Myocyte (in vitro differentiated cells): ENCODE measurements around the gene MSRB3. TPM values are rescaled to one million over a fixed set of nuclear protein-coding genes. Genes with fewer than 3 reads are reported as not detected.
A peak's percentile ranks its signal among the peaks of the same experiment; 100 is the strongest.
"Not testable (repeated sequence)": the region's sequence is repeated elsewhere in the genome, so short reads cannot be mapped to it uniquely, and the experiment has no call there.

ENCODE experiments used
- DNase-seq: peaks from one replicate; pipeline ENCODE4 v3.0.0-alpha.2; 2012; ENCODE audit warnings: low read depth
- total RNA-seq: library from RNA; depleted of rRNA; stranded (reverse); fragments of >200 nt; gene quantifications from 2 replicates; pipeline ENCODE4 v1.2.3, GENCODE V29; 2014

Gene MSRB3
- total RNA-seq, 1 donor from 2014 or later: 47.3 TPM

- DNase-seq: no peak
These were observed 8.9 kb downstream of the MSRB3 start for GRCh38 chr12:65287426-65287825.

DNA sequence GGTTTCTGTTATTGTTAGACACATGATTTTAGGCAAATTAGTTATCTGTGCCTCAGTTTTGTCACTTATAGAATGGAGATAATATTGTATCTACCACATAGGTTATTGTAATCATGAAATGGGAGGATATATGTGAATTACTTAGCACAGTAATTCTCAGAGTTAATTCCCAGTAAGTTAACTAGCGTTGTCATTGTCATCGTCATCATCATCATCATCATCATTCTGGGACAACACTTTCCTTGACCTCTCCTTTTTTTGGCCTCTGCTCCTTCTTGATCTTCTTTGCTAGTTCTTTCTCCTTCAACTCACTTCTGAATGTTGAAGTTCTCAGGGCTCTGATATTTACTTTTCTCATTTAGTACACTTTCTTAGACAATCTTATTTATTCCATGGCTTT, 13.8 kb downstream of the MSRB3 start:
- no peak for DNase-seq

- no peak for DNase-seq
These were observed 15.3 kb downstream of the MSRB3 start for GRCh38 chr12:65293735-65294134.

DNA sequence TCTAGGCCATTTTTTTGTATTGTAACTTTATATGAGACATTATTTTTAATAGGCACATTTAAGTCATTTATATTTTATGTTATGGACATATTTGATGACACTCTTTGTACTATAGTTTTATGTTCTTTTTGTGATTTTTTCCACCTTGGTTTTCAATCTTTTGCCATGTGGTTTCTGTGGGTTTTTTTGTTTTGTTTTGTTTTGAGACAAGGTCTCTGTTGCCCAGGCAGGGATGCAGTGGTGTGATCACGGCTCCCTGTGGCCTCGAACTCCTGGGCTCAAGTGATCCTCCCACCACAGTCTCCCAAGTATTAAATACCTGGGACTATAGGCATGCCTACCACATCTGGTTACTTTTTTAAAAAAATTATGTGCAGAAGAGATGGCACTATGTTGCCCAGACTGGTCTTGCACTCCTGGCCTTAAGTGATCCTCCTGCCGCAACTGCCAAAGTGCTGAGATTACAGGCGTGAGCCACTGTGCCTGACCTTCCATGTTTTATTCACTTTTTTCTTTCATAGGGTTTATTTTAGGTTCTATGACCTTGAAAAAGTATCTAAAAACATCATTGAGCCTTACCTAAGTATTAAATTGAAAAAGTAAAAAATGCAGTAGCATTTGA, 16.3 kb downstream of the MSRB3 start:
- no peak for DNase-seq

DNA sequence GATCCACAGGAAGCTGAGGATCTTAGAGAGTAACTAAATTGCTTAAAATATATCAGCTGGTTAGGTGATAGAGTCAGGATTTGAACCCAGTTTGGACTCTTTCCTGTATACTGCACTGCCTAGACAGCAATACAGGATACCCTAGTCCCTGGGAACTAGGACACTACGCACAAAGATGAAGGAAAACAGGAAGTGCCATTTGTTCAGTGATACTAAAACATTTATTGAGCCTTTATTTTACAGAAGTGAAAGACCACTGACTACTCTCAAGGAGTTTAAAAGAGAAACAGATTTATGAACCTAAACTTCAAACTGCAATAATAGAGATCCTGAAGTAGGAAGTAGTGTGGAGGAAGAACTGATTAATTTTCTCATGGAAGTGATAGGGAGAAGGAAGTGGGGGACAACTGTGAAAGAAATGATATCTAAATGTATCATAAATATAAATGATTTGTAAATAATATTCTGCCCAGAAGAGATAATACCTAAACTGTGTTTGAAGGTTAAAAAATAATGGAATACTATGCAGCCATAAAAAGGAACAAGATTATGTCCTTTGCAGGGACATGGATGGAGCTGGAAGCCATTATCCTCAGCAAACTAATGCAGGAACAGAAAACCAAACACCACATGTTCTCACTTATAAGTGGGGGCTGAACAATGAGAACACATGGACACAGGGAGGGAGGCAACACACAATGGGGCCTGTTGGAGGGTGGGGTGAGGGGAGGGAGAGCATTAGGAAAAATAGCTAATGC, 18.2 kb downstream of the MSRB3 start:
- no peak for DNase-seq

- DNase-seq: no peak
These were observed 21.6 kb downstream of the MSRB3 start for GRCh38 chr12:65300097-65300496.

DNA sequence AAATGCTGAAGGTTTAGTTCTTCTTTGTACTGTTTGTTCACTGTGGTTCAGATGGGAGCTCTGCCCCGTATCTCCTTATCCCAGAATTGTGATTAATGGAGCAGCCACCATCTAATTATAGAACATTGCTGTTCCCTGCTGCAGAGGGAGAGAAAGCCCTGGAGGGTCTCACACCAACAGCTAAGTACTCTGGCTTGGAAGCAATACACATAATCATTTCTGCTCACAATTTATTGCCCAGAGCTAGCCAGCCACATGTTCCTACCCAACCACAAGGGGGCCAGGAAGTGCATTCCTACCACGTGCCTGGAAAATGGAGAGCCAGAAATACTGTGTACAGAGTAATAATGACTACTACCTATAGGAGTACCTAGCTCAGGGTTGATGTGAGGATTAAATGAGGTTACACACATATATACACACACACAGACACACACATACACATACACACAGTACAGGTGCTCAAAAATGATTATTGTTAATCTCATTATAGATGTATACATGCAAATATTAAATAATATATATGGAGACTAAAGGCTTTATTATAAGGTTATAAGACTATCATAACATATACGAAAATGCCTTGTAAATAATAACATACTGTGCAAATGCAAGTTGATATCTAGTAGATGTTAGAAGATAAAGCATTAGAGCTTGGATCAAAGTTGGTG, 22.3 kb downstream of the MSRB3 start:
- peak; percentile 31 for DNase-seq

- no peak for DNase-seq
These were observed 24.4 kb downstream of the MSRB3 start for GRCh38 chr12:65302891-65303290.

GRCh38 chr12:65305346-65305950, 27.0 kb downstream of the MSRB3 start:
- DNase-seq: no peak

- DNase-seq: peak; percentile 47
These were observed 28.1 kb downstream of the MSRB3 start for GRCh38 chr12:65306366-65307168.

DNA sequence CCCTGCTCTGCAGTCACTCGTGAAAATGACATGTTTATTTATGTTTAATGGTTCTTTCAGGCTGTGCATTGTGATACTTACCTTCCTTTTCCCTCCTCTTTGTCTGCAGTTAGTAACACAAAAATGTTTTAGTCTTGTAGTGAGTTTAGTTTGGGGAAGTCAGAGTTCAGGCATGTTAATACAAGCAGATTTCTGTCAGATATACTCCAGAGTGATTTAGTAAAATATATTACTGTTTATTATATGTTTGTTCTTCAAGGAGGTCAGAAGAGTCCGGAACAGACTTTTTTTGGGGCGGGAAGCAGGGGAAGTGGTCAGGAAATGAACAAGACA, 28.7 kb downstream of the MSRB3 start:
- no peak for DNase-seq

- DNase-seq: no peak
These were observed 29.5 kb downstream of the MSRB3 start for GRCh38 chr12:65308006-65308405.

DNA sequence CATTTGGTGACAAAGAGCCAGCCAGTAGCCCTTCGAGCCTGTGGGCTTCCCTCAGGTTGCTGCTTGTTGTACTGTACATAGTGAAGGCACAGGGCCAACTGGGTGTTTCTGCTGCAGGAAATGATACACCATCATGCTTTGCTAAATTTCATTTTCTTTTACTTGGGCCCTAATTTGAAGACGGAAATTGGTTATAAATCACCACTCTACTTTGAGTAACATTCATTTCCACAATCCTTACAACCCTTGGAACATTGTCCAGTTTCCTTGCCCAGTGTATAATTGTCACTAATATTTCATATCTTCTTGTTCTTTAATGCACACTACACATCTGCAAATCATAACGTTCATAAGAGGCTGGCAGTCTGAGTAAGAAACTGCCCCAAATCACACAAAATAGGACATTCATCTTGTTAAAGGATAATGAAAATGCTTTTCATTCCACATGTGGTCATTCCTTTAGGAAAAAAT, 30.2 kb downstream of the MSRB3 start:
- no peak for DNase-seq

- no peak for DNase-seq
These were observed 32.8 kb downstream of the MSRB3 start for GRCh38 chr12:65311260-65311659.

- DNase-seq: peak; percentile 30
These were observed 35.3 kb downstream of the MSRB3 start for GRCh38 chr12:65313719-65314317.

GRCh38 chr12:65315238-65315637, 36.8 kb downstream of the MSRB3 start:
- not testable (repeated sequence) for DNase-seq

GRCh38 chr12:65318186-65318685, 39.8 kb downstream of the MSRB3 start:
- DNase-seq: no peak

GRCh38 chr12:65319688-65320200, 41.3 kb downstream of the MSRB3 start:
- DNase-seq: no peak

- no peak for DNase-seq
These were observed 44.6 kb downstream of the MSRB3 start for GRCh38 chr12:65323070-65323469.

DNA sequence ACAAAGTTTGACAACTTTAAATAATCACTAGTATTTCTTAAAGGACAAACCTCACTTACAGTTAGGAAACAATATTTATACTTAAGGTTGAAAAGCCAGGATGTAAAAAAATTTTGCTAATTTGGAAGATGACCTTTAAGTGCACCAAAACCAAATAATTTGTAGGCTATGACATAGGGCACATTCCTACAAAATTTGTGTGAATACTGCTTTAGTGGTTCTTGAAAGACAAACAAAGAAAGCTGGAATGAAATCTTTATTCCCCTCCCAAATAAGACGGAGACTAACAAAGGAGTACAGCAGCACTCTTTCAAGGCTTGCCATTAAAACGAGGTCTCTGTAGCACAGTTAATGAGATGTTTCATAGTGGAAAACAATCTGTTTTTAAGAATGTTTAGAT, 45.6 kb downstream of the MSRB3 start:
- DNase-seq: no peak
